WTC11 (cell line): Measurements from ENCODE around the gene SNRNP200. TPM values are rescaled to one million over a fixed set of nuclear protein-coding genes. Genes with fewer than 3 reads are reported as not detected.

Source experiments
- ATAC-seq: fragments of 200-7000 bp; cut with Tn5 transposase; 2 replicates; pipeline ENCODE4 v1.10.0; 2021; ENCODE audit warnings: mild to moderate bottlenecking, moderate library complexity
- CTCF ChIA-PET: fragments of 300-600 bp; sonication (Branson Sonifier 250); formaldehyde crosslinking; loops from one replicate; lab custom pipeline; 2021; ENCODE audit warnings: antibody characterized with exemption; lab: Charles Lee
- POLR2A ChIA-PET: fragments of 350-600 bp; sonication (Branson Sonifier 250); formaldehyde crosslinking; loops from one replicate; lab custom pipeline; 2021; ENCODE audit warnings: antibody characterized with exemption; lab: Charles Lee
- DNase-seq: peaks from one replicate; pipeline ENCODE4 v3.0.0; 2021; ENCODE audit warnings: low spot score
- H3K27ac Mint-ChIP-seq: 2 replicates; pipeline ENCODE4 v1.8.0; 2021; ENCODE audit warnings: mixed read lengths
- H3K27me3 Mint-ChIP-seq: 2 replicates; pipeline ENCODE4 v1.8.0; 2021; ENCODE audit warnings: low read depth, mild to moderate bottlenecking, moderate library complexity, mixed read lengths
- H3K36me3 Mint-ChIP-seq: 2 replicates; pipeline ENCODE4 v1.8.0; 2021; ENCODE audit warnings: mixed read lengths
- H3K4me1 Mint-ChIP-seq: 2 replicates; pipeline ENCODE4 v1.8.0; 2022; ENCODE audit warnings: mixed read lengths
- H3K4me3 Mint-ChIP-seq: 2 replicates; pipeline ENCODE4 v1.8.0; 2021; ENCODE audit warnings: mild to moderate bottlenecking, moderate library complexity, mixed read lengths
- H3K9me3 Mint-ChIP-seq: 2 replicates; pipeline ENCODE4 v1.8.0; 2021; ENCODE audit warnings: mixed read lengths
- ATF1 ChIP-seq: sonication (generic); formaldehyde crosslinking; IDR thresholded peaks from 2 replicates; pipeline ENCODE4 v1.8.1; 2023; ENCODE audit warnings: mild to moderate bottlenecking, moderate library complexity, missing genetic modification reagents
- CBFB ChIP-seq: sonication (generic); formaldehyde crosslinking; IDR thresholded peaks from 2 replicates; pipeline ENCODE4 v1.8.1; 2022; ENCODE audit warnings: mild to moderate bottlenecking, low read depth, missing genetic modification reagents
- CREM ChIP-seq: sonication (generic); formaldehyde crosslinking; IDR thresholded peaks from 2 replicates; pipeline ENCODE4 v1.8.1; 2022; ENCODE audit warnings: mild to moderate bottlenecking, missing genetic modification reagents, moderate library complexity
- FOXJ3 ChIP-seq: sonication (generic); formaldehyde crosslinking; IDR thresholded peaks from 2 replicates; pipeline ENCODE4 v1.9.0; 2021; ENCODE audit warnings: missing genetic modification reagents, mild to moderate bottlenecking, borderline replicate concordance
- GRHL2 ChIP-seq: fragments of 250-450 bp; sonication (Bioruptor Pico); IDR thresholded peaks from 2 replicates; pipeline ENCODE4 v1.8.0; 2022; ENCODE audit warnings: mild to moderate bottlenecking, moderate library complexity; ENCODE audit not compliant: insufficient replicate concordance, severe bottlenecking
- HMGA2 ChIP-seq: fragments of 250-450 bp; sonication (Bioruptor Pico); IDR thresholded peaks from 2 replicates; pipeline ENCODE4 v1.4.0; 2021; ENCODE audit warnings: mild to moderate bottlenecking, moderate library complexity
- KAT7 ChIP-seq: sonication (generic); formaldehyde crosslinking; IDR thresholded peaks from 2 replicates; pipeline ENCODE4 v1.8.1; 2023; ENCODE audit warnings: missing genetic modification reagents, mild to moderate bottlenecking, borderline replicate concordance
- SMAD3 ChIP-seq: sonication (generic); formaldehyde crosslinking; IDR thresholded peaks from 2 replicates; pipeline ENCODE4 v1.8.0; 2022; ENCODE audit warnings: missing genetic modification reagents, mild to moderate bottlenecking, borderline replicate concordance
- TCF7 ChIP-seq: sonication (generic); formaldehyde crosslinking; IDR thresholded peaks from 2 replicates; pipeline ENCODE4 v1.8.0; 2022; ENCODE audit warnings: mild to moderate bottlenecking, low read depth, missing genetic modification reagents, moderate library complexity
- total RNA-seq: library from RNA; stranded (reverse); gene quantifications from 3 replicates; pipeline ENCODE4 v1.2.3, GENCODE V29; 2021
- TF ChIP-seq, protein P1 (sequence below): sonication (generic); formaldehyde crosslinking; IDR thresholded peaks from 2 replicates; pipeline ENCODE4 v1.8.0; 2022; ENCODE audit warnings: mild to moderate bottlenecking, missing genetic modification reagents
- TF ChIP-seq, protein P2 (sequence below): sonication (generic); formaldehyde crosslinking; IDR thresholded peaks from 2 replicates; pipeline ENCODE4 v1.8.1; 2023; ENCODE audit warnings: mild to moderate bottlenecking, moderate library complexity, missing genetic modification reagents
- TF ChIP-seq, protein P3 (sequence below): sonication (generic); formaldehyde crosslinking; IDR thresholded peaks from 2 replicates; pipeline ENCODE4 v1.8.0; 2023; ENCODE audit warnings: missing genetic modification reagents, mild to moderate bottlenecking, borderline replicate concordance
- TF ChIP-seq, protein P4 (sequence below): fragments of 250-450 bp; sonication (Bioruptor Pico); IDR thresholded peaks from 2 replicates; pipeline ENCODE4 v1.8.0; 2021; ENCODE audit warnings: mild to moderate bottlenecking
- TF ChIP-seq, protein P5 (sequence below): sonication (generic); formaldehyde crosslinking; IDR thresholded peaks from 2 replicates; pipeline ENCODE4 v1.8.1; 2023; ENCODE audit warnings: mild to moderate bottlenecking, missing genetic modification reagents, borderline replicate concordance
- TF ChIP-seq, protein P6 (sequence below): sonication (generic); formaldehyde crosslinking; IDR thresholded peaks from 2 replicates; pipeline ENCODE4 v1.8.0; 2022; ENCODE audit warnings: missing genetic modification reagents
- TF ChIP-seq, protein P7 (sequence below): sonication (generic); formaldehyde crosslinking; IDR thresholded peaks from 2 replicates; pipeline ENCODE4 v1.8.1; 2022; ENCODE audit warnings: low read depth, missing genetic modification reagents, borderline replicate concordance
- TF ChIP-seq, protein P8 (sequence below): sonication (generic); formaldehyde crosslinking; IDR thresholded peaks from 2 replicates; pipeline ENCODE4 v1.8.1; 2023; ENCODE audit warnings: mild to moderate bottlenecking, missing genetic modification reagents

SNRNP200 gene
- total RNA-seq, 1 experiment from 2014 or later: 226 TPM

DNA sequence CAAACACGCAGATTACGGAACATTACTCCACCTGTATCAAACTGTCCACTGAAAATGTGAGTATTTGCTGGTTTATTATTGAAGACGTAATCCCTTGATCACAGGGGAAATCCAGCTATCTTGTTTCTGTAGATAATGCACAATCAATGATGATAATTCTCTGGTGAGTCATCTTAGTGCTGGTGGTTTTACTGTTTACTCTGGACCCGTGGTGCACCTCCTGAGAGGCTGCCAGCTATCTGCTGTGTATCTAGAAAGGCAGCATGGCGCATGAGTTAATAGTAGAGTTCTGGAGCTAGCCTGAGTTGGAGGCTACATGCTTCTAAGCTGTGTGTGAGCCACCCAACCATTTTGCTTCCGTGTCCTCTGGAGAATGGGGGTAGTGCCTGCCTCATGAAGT lies 36.7 kb upstream of the SNRNP200 start:
- H3K27ac Mint-ChIP-seq: no peak overlapping the region
- CTCF ChIA-PET: no interaction called here

DNA sequence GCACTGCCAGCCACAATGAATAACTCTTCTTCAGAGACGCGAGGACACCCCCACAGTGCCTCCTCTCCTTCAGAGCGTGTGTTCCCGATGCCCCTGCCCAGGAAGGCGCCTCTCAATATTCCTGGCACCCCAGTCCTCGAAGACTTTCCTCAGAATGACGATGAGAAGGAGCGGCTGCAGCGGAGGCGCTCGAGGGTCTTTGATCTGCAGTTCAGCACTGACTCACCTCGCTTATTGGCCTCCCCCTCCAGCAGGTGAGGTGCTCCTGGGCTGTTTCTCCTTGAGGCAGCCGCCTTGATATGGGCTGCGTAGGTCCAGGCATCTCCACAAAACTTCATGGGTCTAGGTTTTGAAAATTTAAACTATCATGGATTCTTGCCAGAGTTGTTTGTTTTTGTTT lies 36.3 kb upstream of the SNRNP200 start:
- ChIA-PET CTCF (no interaction called here), POLR2A (no interaction called here)
- Mint-ChIP-seq H3K27ac (no peak overlapping the region), H3K27me3 (no peaks in the 10 kb centered on the region), H3K36me3 (peaks cover 57% of the 10 kb centered on the region), H3K4me1 (peaks cover 3% of the 10 kb centered on the region), H3K9me3 (no peaks in the 10 kb centered on the region), H3K4me3 (no peak overlapping the region)
- DNase-seq (no peak), ATAC-seq (no peak)
- TF ChIP-seq, protein P1, sequence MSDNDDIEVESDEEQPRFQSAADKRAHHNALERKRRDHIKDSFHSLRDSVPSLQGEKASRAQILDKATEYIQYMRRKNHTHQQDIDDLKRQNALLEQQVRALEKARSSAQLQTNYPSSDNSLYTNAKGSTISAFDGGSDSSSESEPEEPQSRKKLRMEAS (CRISPR knock-in tag): no peak
- TF ChIP-seq GRHL2 (CRISPR knock-in tag): no peak
- TF ChIP-seq, protein P2, sequence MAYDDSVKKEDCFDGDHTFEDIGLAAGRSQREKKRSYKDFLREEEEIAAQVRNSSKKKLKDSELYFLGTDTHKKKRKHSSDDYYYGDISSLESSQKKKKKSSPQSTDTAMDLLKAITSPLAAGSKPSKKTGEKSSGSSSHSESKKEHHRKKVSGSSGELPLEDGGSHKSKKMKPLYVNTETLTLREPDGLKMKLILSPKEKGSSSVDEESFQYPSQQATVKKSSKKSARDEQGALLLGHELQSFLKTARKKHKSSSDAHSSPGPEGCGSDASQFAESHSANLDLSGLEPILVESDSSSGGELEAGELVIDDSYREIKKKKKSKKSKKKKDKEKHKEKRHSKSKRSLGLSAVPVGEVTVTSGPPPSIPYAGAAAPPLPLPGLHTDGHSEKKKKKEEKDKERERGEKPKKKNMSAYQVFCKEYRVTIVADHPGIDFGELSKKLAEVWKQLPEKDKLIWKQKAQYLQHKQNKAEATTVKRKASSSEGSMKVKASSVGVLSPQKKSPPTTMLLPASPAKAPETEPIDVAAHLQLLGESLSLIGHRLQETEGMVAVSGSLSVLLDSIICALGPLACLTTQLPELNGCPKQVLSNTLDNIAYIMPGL (CRISPR knock-in tag): no peak
- TF ChIP-seq, protein P3, sequence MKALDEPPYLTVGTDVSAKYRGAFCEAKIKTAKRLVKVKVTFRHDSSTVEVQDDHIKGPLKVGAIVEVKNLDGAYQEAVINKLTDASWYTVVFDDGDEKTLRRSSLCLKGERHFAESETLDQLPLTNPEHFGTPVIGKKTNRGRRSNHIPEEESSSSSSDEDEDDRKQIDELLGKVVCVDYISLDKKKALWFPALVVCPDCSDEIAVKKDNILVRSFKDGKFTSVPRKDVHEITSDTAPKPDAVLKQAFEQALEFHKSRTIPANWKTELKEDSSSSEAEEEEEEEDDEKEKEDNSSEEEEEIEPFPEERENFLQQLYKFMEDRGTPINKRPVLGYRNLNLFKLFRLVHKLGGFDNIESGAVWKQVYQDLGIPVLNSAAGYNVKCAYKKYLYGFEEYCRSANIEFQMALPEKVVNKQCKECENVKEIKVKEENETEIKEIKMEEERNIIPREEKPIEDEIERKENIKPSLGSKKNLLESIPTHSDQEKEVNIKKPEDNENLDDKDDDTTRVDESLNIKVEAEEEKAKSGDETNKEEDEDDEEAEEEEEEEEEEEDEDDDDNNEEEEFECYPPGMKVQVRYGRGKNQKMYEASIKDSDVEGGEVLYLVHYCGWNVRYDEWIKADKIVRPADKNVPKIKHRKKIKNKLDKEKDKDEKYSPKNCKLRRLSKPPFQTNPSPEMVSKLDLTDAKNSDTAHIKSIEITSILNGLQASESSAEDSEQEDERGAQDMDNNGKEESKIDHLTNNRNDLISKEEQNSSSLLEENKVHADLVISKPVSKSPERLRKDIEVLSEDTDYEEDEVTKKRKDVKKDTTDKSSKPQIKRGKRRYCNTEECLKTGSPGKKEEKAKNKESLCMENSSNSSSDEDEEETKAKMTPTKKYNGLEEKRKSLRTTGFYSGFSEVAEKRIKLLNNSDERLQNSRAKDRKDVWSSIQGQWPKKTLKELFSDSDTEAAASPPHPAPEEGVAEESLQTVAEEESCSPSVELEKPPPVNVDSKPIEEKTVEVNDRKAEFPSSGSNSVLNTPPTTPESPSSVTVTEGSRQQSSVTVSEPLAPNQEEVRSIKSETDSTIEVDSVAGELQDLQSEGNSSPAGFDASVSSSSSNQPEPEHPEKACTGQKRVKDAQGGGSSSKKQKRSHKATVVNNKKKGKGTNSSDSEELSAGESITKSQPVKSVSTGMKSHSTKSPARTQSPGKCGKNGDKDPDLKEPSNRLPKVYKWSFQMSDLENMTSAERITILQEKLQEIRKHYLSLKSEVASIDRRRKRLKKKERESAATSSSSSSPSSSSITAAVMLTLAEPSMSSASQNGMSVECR: no peak
- TF ChIP-seq, protein P4, sequence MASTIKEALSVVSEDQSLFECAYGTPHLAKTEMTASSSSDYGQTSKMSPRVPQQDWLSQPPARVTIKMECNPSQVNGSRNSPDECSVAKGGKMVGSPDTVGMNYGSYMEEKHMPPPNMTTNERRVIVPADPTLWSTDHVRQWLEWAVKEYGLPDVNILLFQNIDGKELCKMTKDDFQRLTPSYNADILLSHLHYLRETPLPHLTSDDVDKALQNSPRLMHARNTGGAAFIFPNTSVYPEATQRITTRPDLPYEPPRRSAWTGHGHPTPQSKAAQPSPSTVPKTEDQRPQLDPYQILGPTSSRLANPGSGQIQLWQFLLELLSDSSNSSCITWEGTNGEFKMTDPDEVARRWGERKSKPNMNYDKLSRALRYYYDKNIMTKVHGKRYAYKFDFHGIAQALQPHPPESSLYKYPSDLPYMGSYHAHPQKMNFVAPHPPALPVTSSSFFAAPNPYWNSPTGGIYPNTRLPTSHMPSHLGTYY (CRISPR knock-in tag): no peak
- TF ChIP-seq CBFB (CRISPR knock-in tag): no peak
- TF ChIP-seq, protein P5, sequence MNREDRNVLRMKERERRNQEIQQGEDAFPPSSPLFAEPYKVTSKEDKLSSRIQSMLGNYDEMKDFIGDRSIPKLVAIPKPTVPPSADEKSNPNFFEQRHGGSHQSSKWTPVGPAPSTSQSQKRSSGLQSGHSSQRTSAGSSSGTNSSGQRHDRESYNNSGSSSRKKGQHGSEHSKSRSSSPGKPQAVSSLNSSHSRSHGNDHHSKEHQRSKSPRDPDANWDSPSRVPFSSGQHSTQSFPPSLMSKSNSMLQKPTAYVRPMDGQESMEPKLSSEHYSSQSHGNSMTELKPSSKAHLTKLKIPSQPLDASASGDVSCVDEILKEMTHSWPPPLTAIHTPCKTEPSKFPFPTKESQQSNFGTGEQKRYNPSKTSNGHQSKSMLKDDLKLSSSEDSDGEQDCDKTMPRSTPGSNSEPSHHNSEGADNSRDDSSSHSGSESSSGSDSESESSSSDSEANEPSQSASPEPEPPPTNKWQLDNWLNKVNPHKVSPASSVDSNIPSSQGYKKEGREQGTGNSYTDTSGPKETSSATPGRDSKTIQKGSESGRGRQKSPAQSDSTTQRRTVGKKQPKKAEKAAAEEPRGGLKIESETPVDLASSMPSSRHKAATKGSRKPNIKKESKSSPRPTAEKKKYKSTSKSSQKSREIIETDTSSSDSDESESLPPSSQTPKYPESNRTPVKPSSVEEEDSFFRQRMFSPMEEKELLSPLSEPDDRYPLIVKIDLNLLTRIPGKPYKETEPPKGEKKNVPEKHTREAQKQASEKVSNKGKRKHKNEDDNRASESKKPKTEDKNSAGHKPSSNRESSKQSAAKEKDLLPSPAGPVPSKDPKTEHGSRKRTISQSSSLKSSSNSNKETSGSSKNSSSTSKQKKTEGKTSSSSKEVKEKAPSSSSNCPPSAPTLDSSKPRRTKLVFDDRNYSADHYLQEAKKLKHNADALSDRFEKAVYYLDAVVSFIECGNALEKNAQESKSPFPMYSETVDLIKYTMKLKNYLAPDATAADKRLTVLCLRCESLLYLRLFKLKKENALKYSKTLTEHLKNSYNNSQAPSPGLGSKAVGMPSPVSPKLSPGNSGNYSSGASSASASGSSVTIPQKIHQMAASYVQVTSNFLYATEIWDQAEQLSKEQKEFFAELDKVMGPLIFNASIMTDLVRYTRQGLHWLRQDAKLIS (CRISPR knock-in tag): no peak
- TF ChIP-seq FOXJ3: no peak
- TF ChIP-seq CREM (CRISPR knock-in tag): no peak
- no peak for TF ChIP-seq KAT7 (CRISPR knock-in tag)
- TF ChIP-seq, protein P6, sequence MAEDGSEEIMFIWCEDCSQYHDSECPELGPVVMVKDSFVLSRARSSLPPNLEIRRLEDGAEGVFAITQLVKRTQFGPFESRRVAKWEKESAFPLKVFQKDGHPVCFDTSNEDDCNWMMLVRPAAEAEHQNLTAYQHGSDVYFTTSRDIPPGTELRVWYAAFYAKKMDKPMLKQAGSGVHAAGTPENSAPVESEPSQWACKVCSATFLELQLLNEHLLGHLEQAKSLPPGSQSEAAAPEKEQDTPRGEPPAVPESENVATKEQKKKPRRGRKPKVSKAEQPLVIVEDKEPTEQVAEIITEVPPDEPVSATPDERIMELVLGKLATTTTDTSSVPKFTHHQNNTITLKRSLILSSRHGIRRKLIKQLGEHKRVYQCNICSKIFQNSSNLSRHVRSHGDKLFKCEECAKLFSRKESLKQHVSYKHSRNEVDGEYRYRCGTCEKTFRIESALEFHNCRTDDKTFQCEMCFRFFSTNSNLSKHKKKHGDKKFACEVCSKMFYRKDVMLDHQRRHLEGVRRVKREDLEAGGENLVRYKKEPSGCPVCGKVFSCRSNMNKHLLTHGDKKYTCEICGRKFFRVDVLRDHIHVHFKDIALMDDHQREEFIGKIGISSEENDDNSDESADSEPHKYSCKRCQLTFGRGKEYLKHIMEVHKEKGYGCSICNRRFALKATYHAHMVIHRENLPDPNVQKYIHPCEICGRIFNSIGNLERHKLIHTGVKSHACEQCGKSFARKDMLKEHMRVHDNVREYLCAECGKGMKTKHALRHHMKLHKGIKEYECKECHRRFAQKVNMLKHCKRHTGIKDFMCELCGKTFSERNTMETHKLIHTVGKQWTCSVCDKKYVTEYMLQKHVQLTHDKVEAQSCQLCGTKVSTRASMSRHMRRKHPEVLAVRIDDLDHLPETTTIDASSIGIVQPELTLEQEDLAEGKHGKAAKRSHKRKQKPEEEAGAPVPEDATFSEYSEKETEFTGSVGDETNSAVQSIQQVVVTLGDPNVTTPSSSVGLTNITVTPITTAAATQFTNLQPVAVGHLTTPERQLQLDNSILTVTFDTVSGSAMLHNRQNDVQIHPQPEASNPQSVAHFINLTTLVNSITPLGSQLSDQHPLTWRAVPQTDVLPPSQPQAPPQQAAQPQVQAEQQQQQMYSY (CRISPR knock-in tag): no peak
- no peak for TF ChIP-seq TCF7 (CRISPR knock-in tag)
- no peak for TF ChIP-seq HMGA2 (CRISPR knock-in tag)
- TF ChIP-seq, protein P7, sequence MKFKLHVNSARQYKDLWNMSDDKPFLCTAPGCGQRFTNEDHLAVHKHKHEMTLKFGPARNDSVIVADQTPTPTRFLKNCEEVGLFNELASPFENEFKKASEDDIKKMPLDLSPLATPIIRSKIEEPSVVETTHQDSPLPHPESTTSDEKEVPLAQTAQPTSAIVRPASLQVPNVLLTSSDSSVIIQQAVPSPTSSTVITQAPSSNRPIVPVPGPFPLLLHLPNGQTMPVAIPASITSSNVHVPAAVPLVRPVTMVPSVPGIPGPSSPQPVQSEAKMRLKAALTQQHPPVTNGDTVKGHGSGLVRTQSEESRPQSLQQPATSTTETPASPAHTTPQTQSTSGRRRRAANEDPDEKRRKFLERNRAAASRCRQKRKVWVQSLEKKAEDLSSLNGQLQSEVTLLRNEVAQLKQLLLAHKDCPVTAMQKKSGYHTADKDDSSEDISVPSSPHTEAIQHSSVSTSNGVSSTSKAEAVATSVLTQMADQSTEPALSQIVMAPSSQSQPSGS (CRISPR knock-in tag): no peak

More for the DNA sequence above, 36.7 kb upstream of the SNRNP200 start:
- no peaks in the 10 kb centered on the region for H3K4me1 Mint-ChIP-seq
- ATAC-seq (no peak), DNase-seq (no peak)
- H3K9me3 Mint-ChIP-seq: no peaks in the 10 kb centered on the region
- no peaks in the 10 kb centered on the region for H3K27me3 Mint-ChIP-seq
- peaks cover 60% of the 10 kb centered on the region for H3K36me3 Mint-ChIP-seq
- H3K4me3 Mint-ChIP-seq: no peak overlapping the region
- TF ChIP-seq, protein P8, sequence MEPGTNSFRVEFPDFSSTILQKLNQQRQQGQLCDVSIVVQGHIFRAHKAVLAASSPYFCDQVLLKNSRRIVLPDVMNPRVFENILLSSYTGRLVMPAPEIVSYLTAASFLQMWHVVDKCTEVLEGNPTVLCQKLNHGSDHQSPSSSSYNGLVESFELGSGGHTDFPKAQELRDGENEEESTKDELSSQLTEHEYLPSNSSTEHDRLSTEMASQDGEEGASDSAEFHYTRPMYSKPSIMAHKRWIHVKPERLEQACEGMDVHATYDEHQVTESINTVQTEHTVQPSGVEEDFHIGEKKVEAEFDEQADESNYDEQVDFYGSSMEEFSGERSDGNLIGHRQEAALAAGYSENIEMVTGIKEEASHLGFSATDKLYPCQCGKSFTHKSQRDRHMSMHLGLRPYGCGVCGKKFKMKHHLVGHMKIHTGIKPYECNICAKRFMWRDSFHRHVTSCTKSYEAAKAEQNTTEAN: no peak
- TF ChIP-seq SMAD3 (CRISPR knock-in tag): no peak
- no peak for TF ChIP-seq ATF1 (CRISPR knock-in tag)
- POLR2A ChIA-PET: no interaction called here
